Neural progenitor cell (in vitro differentiated cells): ENCODE measurements around the gene CEP63. TPM values are rescaled to one million over a fixed set of nuclear protein-coding genes. Genes with fewer than 3 reads are reported as not detected.

Source experiments
- DNase-seq: peaks from one replicate; pipeline ENCODE4 v3.0.0-alpha.2; 2016; ENCODE audit warnings: low spot score
- H2AFZ ChIP-seq: fragments of 200-600 bp; sonication (generic); replicated peaks from 2 replicates; pipeline ENCODE4 v1.6.1; 2016; ENCODE audit warnings: antibody characterized with exemption
- H3F3A ChIP-seq: fragments of 200-600 bp; sonication (generic); 2 replicates; pipeline ENCODE4 v1.6.1; 2016; ENCODE audit warnings: antibody characterized with exemption, low read depth
- H3K27ac ChIP-seq: fragments of 200-600 bp; sonication (generic); 2 replicates; pipeline ENCODE4 v1.5.1; 2016; ENCODE audit warnings: mild to moderate bottlenecking
- H3K27me3 ChIP-seq: fragments of 200-600 bp; sonication (generic); 2 replicates; pipeline ENCODE4 v1.6.1; 2016; ENCODE audit warnings: mild to moderate bottlenecking, moderate library complexity
- H3K36me3 ChIP-seq: fragments of 200-600 bp; sonication (generic); 2 replicates; pipeline ENCODE4 v1.5.1; 2016
- H3K4me1 ChIP-seq: fragments of 200-600 bp; sonication (generic); 2 replicates; pipeline ENCODE4 v1.6.1; 2016; ENCODE audit warnings: mixed run types
- H3K4me2 ChIP-seq: fragments of 200-600 bp; sonication (generic); 2 replicates; pipeline ENCODE4 v1.6.1; 2016
- H3K4me3 ChIP-seq: fragments of 200-600 bp; sonication (generic); 2 replicates; pipeline ENCODE4 v1.5.1; 2016
- H3K79me2 ChIP-seq: fragments of 200-600 bp; sonication (generic); 2 replicates; pipeline ENCODE4 v1.6.1; 2016; ENCODE audit warnings: low read depth
- H3K9ac ChIP-seq: fragments of 200-600 bp; sonication (generic); 2 replicates; pipeline ENCODE4 v1.6.1; 2016
- H3K9me3 ChIP-seq: fragments of 200-600 bp; sonication (generic); 2 replicates; pipeline ENCODE4 v1.5.1; 2016; ENCODE audit warnings: low read depth
- H4K20me1 ChIP-seq: fragments of 200-600 bp; sonication (generic); 2 replicates; pipeline ENCODE4 v1.6.1; 2016; ENCODE audit warnings: low read depth
- H3K27ac Mint-ChIP-seq: 3 replicates; pipeline ENCODE4 v1.8.0; 2021; ENCODE audit warnings: mixed read lengths
- H3K27me3 Mint-ChIP-seq: 2 replicates; pipeline ENCODE4 v1.8.0; 2022; ENCODE audit warnings: low read depth, mild to moderate bottlenecking, inconsistent platforms, moderate library complexity, mixed read lengths; ENCODE audit not compliant: insufficient read depth
- H3K36me3 Mint-ChIP-seq: 3 replicates; pipeline ENCODE4 v1.8.0; 2021; ENCODE audit warnings: mixed read lengths
- H3K4me1 Mint-ChIP-seq: 3 replicates; pipeline ENCODE4 v1.8.0; 2021; ENCODE audit warnings: mixed read lengths
- H3K4me3 Mint-ChIP-seq: 3 replicates; pipeline ENCODE4 v1.8.0; 2021; ENCODE audit warnings: mild to moderate bottlenecking, moderate library complexity, mixed read lengths
- H3K9me3 Mint-ChIP-seq: 3 replicates; pipeline ENCODE4 v1.8.0; 2020; ENCODE audit warnings: mixed read lengths
- CTCF ChIP-seq: fragments of 200-600 bp; sonication (generic); IDR thresholded peaks from 2 replicates; pipeline ENCODE4 v1.5.1; 2017; ENCODE audit warnings: antibody characterized with exemption, mild to moderate bottlenecking
- EZH2 ChIP-seq: fragments of 200-600 bp; sonication (generic); IDR thresholded peaks from 2 replicates; pipeline ENCODE4 v1.6.1; 2017; ENCODE audit warnings: antibody characterized with exemption, mild to moderate bottlenecking, moderate library complexity
- EZH2phosphoT487 ChIP-seq: fragments of 200-600 bp; sonication (generic); IDR thresholded peaks from 2 replicates; pipeline ENCODE4 v1.6.1; 2017; ENCODE audit warnings: antibody characterized with exemption
- total RNA-seq: library from RNA; depleted of rRNA; stranded (reverse); fragments of >200 nt; gene quantifications from 2 replicates; pipeline ENCODE4 v1.2.3, GENCODE V29; 2015; ENCODE audit warnings: low replicate concordance

The CEP63 gene
- total RNA-seq, 1 donor from 2014 or later: 36.2 TPM

GRCh38 chr3:134446800-134447199 is 39.1 kb upstream of the CEP63 start:
- Histone ChIP-seq H3K27me3 (no peaks in the 10 kb centered on the region), H3K4me3 (no peak overlapping the region), H3K9ac (no peak overlapping the region), H3K4me2 (no peak overlapping the region), H3K9me3 (no peaks in the 10 kb centered on the region), H4K20me1 (no peaks in the 10 kb centered on the region), H3K27ac (no peak overlapping the region), H3K36me3 (no peaks in the 10 kb centered on the region), H3K4me1 (peaks cover 4% of the 10 kb centered on the region), H3F3A (no peaks in the 10 kb centered on the region), H2AFZ (no peak overlapping the region), H3K79me2 (no peaks in the 10 kb centered on the region)
- TF ChIP-seq EZH2 (no peak), CTCF (no peak), EZH2phosphoT487 (no peak)
- Mint-ChIP-seq H3K27me3 (peaks cover 7% of the 10 kb centered on the region), H3K36me3 (no peaks in the 10 kb centered on the region), H3K27ac (no peak overlapping the region), H3K4me1 (peaks cover 3% of the 10 kb centered on the region), H3K9me3 (peaks cover 6% of the 10 kb centered on the region), H3K4me3 (no peak overlapping the region)
- no peak for DNase-seq

GRCh38 chr3:134447351-134447750 is 38.5 kb upstream of the CEP63 start:
- TF ChIP-seq EZH2phosphoT487 (no peak), EZH2 (no peak), CTCF (no peak)
- H3K79me2 ChIP-seq: no peaks in the 10 kb centered on the region
- no peaks in the 10 kb centered on the region for H3K9me3 ChIP-seq
- no peak overlapping the region for H2AFZ ChIP-seq
- no peak overlapping the region for H3K4me3 ChIP-seq
- DNase-seq: no peak
- no peaks in the 10 kb centered on the region for H3K27me3 ChIP-seq
- H3K27ac Mint-ChIP-seq: peak overlapping the region; percentile 19
- H3K27ac ChIP-seq: no peak overlapping the region
- peaks cover 4% of the 10 kb centered on the region for H3K4me1 ChIP-seq
- H3K9me3 Mint-ChIP-seq: peaks cover 6% of the 10 kb centered on the region
- H3K36me3 ChIP-seq: no peaks in the 10 kb centered on the region
- no peaks in the 10 kb centered on the region for H4K20me1 ChIP-seq
- H3K4me1 Mint-ChIP-seq: peaks cover 3% of the 10 kb centered on the region
- peaks cover 7% of the 10 kb centered on the region for H3K27me3 Mint-ChIP-seq
- H3K9ac ChIP-seq: no peak overlapping the region
- no peak overlapping the region for H3K4me3 Mint-ChIP-seq
- H3K4me2 ChIP-seq: no peak overlapping the region
- no peaks in the 10 kb centered on the region for H3K36me3 Mint-ChIP-seq
- H3F3A ChIP-seq: no peaks in the 10 kb centered on the region

- peaks cover 6% of the 10 kb centered on the region for H3K9me3 Mint-ChIP-seq
- H3K9ac ChIP-seq: no peak overlapping the region
- no peak overlapping the region for H3K4me3 ChIP-seq
- H3K4me1 Mint-ChIP-seq: peaks cover 5% of the 10 kb centered on the region
- no peaks in the 10 kb centered on the region for H3K36me3 ChIP-seq
- H3K4me2 ChIP-seq: no peak overlapping the region
- H3K4me1 ChIP-seq: peaks cover 4% of the 10 kb centered on the region
- TF ChIP-seq CTCF: no peak
- no peak for TF ChIP-seq EZH2
- no peak for TF ChIP-seq EZH2phosphoT487
- H3K9me3 ChIP-seq: no peaks in the 10 kb centered on the region
- no peaks in the 10 kb centered on the region for H4K20me1 ChIP-seq
- no peaks in the 10 kb centered on the region for H3K79me2 ChIP-seq
- H2AFZ ChIP-seq: no peak overlapping the region
- no peaks in the 10 kb centered on the region for H3K27me3 ChIP-seq
- DNase-seq: no peak
- H3K27ac ChIP-seq: no peak overlapping the region
- no peaks in the 10 kb centered on the region for H3K36me3 Mint-ChIP-seq
- no peak overlapping the region for H3K4me3 Mint-ChIP-seq
- no peaks in the 10 kb centered on the region for H3F3A ChIP-seq
- H3K27me3 Mint-ChIP-seq: peaks cover 7% of the 10 kb centered on the region
- no peak overlapping the region for H3K27ac Mint-ChIP-seq
These were observed 37.2 kb upstream of the CEP63 start for GRCh38 chr3:134448664-134449063.

- H3K9ac ChIP-seq: no peak overlapping the region
- no peaks in the 10 kb centered on the region for H3K27me3 ChIP-seq
- peaks cover 6% of the 10 kb centered on the region for H3K9me3 Mint-ChIP-seq
- H3F3A ChIP-seq: no peaks in the 10 kb centered on the region
- H3K79me2 ChIP-seq: no peaks in the 10 kb centered on the region
- no peaks in the 10 kb centered on the region for H4K20me1 ChIP-seq
- H3K36me3 ChIP-seq: no peaks in the 10 kb centered on the region
- H3K4me2 ChIP-seq: no peak overlapping the region
- no peak overlapping the region for H3K27ac ChIP-seq
- H3K27me3 Mint-ChIP-seq: peaks cover 7% of the 10 kb centered on the region
- H3K4me3 ChIP-seq: no peak overlapping the region
- H3K9me3 ChIP-seq: no peaks in the 10 kb centered on the region
- peak overlapping the region; percentile 38 for H2AFZ ChIP-seq
- peaks cover 5% of the 10 kb centered on the region for H3K4me1 Mint-ChIP-seq
- TF ChIP-seq EZH2phosphoT487 (no peak), CTCF (peak; percentile 49)
- H3K27ac Mint-ChIP-seq: no peak overlapping the region
- no peak overlapping the region for H3K4me3 Mint-ChIP-seq
- H3K36me3 Mint-ChIP-seq: no peaks in the 10 kb centered on the region
- DNase-seq: peak; percentile 69
- peaks cover 4% of the 10 kb centered on the region for H3K4me1 ChIP-seq
These were observed 36.6 kb upstream of the CEP63 start for GRCh38 chr3:134449277-134449676.
